Measurements from ENCODE around the gene CLCN3. TPM values are rescaled to one million over a fixed set of nuclear protein-coding genes. Genes with fewer than 3 reads are reported as not detected.

The CLCN3 gene
- total and polyA plus RNA-seq, 9 of the 15 experiments (the other 6 are each of a cell fraction or from before 2014, with no cell fraction given) = 12.7 to 60.6 (median 38.5) TPM

DNA sequence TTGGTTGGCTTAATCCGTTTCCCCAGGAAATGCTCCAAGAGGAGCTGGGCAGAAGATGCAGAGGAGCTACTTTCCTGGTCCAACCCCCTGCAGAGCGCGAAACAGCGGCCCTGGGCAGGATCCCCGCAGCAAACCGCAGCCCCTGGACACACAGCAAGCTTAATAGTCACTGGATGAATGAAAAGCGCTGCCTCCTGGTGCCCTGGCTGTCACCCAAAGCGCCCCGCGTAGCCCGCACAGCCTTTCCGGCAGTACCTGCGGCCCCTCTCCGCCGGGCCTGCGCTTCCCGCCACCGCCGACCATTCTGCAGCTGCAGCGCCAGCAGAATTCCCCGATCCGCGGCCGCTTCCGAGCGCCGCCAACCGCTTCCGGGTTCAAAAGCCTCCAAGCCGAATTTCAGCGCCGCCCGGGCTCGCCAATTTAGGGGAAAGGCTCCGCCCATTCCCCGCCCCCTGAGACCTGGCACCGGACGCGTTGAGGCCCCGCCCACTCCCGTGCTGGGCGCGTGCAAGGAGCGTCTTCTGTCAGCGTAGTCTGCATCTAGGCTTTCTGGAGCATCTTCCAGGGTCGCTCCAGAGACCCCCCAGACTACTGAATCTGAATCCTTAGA, 137.3 kb downstream of the CLCN3 start, which contains the start of gene HPF1 (continued):
- TF ChIP-seq, protein P1, sequence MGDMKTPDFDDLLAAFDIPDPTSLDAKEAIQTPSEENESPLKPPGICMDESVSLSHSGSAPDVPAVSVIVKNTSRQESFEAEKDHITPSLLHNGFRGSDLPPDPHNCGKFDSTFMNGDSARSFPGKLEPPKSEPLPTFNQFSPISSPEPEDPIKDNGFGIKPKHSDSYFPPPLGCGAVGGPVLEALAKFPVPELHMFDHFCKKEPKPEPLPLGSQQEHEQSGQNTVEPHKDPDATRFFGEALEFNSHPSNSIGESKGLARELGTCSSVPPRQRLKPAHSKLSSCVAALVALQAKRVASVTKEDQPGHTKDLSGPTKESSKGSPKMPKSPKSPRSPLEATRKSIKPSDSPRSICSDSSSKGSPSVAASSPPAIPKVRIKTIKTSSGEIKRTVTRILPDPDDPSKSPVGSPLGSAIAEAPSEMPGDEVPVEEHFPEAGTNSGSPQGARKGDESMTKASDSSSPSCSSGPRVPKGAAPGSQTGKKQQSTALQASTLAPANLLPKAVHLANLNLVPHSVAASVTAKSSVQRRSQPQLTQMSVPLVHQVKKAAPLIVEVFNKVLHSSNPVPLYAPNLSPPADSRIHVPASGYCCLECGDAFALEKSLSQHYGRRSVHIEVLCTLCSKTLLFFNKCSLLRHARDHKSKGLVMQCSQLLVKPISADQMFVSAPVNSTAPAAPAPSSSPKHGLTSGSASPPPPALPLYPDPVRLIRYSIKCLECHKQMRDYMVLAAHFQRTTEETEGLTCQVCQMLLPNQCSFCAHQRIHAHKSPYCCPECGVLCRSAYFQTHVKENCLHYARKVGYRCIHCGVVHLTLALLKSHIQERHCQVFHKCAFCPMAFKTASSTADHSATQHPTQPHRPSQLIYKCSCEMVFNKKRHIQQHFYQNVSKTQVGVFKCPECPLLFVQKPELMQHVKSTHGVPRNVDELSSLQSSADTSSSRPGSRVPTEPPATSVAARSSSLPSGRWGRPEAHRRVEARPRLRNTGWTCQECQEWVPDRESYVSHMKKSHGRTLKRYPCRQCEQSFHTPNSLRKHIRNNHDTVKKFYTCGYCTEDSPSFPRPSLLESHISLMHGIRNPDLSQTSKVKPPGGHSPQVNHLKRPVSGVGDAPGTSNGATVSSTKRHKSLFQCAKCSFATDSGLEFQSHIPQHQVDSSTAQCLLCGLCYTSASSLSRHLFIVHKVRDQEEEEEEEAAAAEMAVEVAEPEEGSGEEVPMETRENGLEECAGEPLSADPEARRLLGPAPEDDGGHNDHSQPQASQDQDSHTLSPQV (IDR thresholded peaks at IDR 0.05) = no peak
- TF ChIP-seq TEAD1 (CRISPR knock-in tag; IDR thresholded peaks at IDR 0.05) (0 out of 4 replicates have a peak, but pooled peaks of 1 of the 2 experiments have one; percentile 22), BRD9 (IDR thresholded peaks at IDR 0.05; ENCODE audit: low read depth, partially characterized antibody) (no peak), BDP1 (IDR thresholded peaks at IDR 0.05; ENCODE audit: insufficient read depth, insufficient read length) (no peak), JUNB (CRISPR knock-in tag; conservative IDR thresholded peaks at IDR 0.05) (no peak), NRF1 (conservative IDR thresholded peaks at IDR 0.05 in 1 of 2, IDR thresholded peaks at IDR 0.05 in 1 of 2) (peak; percentile 76 to 81), CHCHD3 (CRISPR knock-in tag; IDR thresholded peaks at IDR 0.05) (no peak), BHLHE40 (IDR thresholded peaks at IDR 0.05; ENCODE audit: low read length) (peak; percentile 100), ZNF23 (CRISPR knock-in tag; IDR thresholded peaks at IDR 0.05) (no peak), TRIM28 (IDR thresholded peaks at IDR 0.05) (no peak), POLR3A (IDR thresholded peaks at IDR 0.05; ENCODE audit: borderline replicate concordance, extremely low read depth, insufficient read depth, insufficient read length) (no peak), SIN3B (IDR thresholded peaks at IDR 0.05; ENCODE audit: low read depth) (no peak), CHD2 (IDR thresholded peaks at IDR 0.05; ENCODE audit: low read depth, low read length) (no peak), JUND (IDR thresholded peaks at IDR 0.05; ENCODE audit: borderline replicate concordance, low read depth, low read length) (no peak), JUND (tag; IDR thresholded peaks at IDR 0.05; ENCODE audit: borderline replicate concordance, low read depth, low read length) (no peak), PRMT5 (CRISPR knock-in tag; IDR thresholded peaks at IDR 0.05) (no peak), U2AF2 (optimal IDR thresholded peaks at IDR 0.05; ENCODE audit: low read depth, low read length) (no peak), FOXM1 (IDR thresholded peaks at IDR 0.05; ENCODE audit: low read depth) (no peak), FOXM1 (CRISPR knock-in tag; IDR thresholded peaks at IDR 0.05; ENCODE audit: low read depth) (no peak)
- TF ChIP-seq, protein P2, sequence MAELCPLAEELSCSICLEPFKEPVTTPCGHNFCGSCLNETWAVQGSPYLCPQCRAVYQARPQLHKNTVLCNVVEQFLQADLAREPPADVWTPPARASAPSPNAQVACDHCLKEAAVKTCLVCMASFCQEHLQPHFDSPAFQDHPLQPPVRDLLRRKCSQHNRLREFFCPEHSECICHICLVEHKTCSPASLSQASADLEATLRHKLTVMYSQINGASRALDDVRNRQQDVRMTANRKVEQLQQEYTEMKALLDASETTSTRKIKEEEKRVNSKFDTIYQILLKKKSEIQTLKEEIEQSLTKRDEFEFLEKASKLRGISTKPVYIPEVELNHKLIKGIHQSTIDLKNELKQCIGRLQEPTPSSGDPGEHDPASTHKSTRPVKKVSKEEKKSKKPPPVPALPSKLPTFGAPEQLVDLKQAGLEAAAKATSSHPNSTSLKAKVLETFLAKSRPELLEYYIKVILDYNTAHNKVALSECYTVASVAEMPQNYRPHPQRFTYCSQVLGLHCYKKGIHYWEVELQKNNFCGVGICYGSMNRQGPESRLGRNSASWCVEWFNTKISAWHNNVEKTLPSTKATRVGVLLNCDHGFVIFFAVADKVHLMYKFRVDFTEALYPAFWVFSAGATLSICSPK (IDR thresholded peaks at IDR 0.05; ENCODE audit: borderline replicate concordance) = no peak
- TF ChIP-seq, protein P3, sequence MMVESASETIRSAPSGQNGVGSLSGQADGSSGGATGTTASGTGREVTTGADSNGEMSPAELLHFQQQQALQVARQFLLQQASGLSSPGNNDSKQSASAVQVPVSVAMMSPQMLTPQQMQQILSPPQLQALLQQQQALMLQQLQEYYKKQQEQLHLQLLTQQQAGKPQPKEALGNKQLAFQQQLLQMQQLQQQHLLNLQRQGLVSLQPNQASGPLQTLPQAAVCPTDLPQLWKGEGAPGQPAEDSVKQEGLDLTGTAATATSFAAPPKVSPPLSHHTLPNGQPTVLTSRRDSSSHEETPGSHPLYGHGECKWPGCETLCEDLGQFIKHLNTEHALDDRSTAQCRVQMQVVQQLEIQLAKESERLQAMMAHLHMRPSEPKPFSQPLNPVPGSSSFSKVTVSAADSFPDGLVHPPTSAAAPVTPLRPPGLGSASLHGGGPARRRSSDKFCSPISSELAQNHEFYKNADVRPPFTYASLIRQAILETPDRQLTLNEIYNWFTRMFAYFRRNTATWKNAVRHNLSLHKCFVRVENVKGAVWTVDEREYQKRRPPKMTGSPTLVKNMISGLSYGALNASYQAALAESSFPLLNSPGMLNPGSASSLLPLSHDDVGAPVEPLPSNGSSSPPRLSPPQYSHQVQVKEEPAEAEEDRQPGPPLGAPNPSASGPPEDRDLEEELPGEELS (CRISPR knock-in tag; IDR thresholded peaks at IDR 0.05; ENCODE audit: borderline replicate concordance) = no peak
- TF ChIP-seq, protein P4, sequence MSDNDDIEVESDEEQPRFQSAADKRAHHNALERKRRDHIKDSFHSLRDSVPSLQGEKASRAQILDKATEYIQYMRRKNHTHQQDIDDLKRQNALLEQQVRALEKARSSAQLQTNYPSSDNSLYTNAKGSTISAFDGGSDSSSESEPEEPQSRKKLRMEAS (CRISPR knock-in tag; IDR thresholded peaks at IDR 0.05) = peak; percentile 48; the same call in 1 of the 2 replicates

Measured in K562 (cell line).